ENCODE data around the gene NIN.
"Not testable (repeated sequence)": the region's sequence is repeated elsewhere in the genome, so short reads cannot be mapped to it uniquely, and the experiment has no call there.

DNA sequence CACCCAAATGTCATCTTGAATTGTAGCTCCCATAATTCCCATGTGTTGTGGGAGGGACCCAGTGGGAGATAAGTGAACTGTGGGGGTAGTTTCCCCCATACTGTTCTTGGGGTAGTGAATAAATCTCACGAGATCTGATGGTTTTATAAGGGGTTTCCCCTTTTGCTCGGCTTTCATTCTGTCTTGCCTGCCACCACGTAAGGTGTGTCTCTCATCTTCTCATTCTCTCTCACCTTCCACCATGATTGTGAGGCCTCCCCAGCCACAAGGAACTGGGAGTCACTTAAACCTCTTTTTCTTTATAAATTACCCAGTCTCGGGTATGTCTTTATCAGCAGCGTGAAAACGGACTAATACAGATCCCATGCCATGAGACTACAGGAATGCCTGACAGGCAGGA lies 11.7 kb downstream of the NIN start:
- TF ChIP-seq POLR2A (IDR thresholded peaks at IDR 0.05): not testable (repeated sequence)
- TF ChIP-seq, protein P1, sequence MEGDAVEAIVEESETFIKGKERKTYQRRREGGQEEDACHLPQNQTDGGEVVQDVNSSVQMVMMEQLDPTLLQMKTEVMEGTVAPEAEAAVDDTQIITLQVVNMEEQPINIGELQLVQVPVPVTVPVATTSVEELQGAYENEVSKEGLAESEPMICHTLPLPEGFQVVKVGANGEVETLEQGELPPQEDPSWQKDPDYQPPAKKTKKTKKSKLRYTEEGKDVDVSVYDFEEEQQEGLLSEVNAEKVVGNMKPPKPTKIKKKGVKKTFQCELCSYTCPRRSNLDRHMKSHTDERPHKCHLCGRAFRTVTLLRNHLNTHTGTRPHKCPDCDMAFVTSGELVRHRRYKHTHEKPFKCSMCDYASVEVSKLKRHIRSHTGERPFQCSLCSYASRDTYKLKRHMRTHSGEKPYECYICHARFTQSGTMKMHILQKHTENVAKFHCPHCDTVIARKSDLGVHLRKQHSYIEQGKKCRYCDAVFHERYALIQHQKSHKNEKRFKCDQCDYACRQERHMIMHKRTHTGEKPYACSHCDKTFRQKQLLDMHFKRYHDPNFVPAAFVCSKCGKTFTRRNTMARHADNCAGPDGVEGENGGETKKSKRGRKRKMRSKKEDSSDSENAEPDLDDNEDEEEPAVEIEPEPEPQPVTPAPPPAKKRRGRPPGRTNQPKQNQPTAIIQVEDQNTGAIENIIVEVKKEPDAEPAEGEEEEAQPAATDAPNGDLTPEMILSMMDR (IDR thresholded peaks at IDR 0.05): not testable (repeated sequence)
